Tibial nerve (tissue), 4 donors: ENCODE data around the gene SCFD1.

Source experiments
- EP300 ChIP-seq, 2 donors: sonication (generic); formaldehyde crosslinking; IDR thresholded peaks; one replicate each; pipeline ENCODE4 v1.6.1; 2017; ENCODE audit warnings: antibody characterized with exemption in 2 of 2, mild to moderate bottlenecking in 1 of 2
- POLR2A ChIP-seq, 2 donors: fragments of 450-650 bp; IDR thresholded peaks; one replicate each; pipeline ENCODE4 v1.6.1; 2017; ENCODE audit warnings: antibody characterized with exemption in 2 of 2, mild to moderate bottlenecking in 2 of 2, moderate library complexity in 2 of 2
- TF ChIP-seq, protein P1 (sequence below), 5 experiments: fragments of 200-600 bp in 3 of 5; fragments of 450-650 bp in 2 of 5; sonication (generic) in 3 of 5; IDR thresholded peaks; one replicate each; pipeline ENCODE4 v1.5.1; 2016 to 2019; ENCODE audit warnings: antibody characterized with exemption in 5 of 5, mild to moderate bottlenecking in 3 of 5, moderate library complexity in 2 of 5

DNA sequence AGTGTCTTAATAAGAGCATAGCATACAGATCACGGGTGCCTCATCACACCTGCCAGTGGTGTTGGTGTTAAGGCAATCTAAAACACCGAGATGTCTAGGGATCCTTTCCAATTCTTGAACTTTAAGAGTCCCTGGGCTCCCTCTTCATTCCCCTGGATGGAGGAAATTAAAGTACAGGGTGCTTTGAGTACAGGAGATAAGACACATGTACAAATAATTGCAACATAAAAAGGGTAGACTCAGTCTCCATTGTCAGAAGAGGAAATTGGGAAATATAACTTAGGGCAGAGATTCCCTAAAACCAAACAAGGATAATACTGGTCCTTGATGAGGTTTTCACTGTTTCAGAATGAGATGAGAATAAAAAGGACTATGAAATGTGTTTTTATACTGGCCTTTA is 34.9 kb downstream of the SCFD1 start:
- TF ChIP-seq, protein P1, sequence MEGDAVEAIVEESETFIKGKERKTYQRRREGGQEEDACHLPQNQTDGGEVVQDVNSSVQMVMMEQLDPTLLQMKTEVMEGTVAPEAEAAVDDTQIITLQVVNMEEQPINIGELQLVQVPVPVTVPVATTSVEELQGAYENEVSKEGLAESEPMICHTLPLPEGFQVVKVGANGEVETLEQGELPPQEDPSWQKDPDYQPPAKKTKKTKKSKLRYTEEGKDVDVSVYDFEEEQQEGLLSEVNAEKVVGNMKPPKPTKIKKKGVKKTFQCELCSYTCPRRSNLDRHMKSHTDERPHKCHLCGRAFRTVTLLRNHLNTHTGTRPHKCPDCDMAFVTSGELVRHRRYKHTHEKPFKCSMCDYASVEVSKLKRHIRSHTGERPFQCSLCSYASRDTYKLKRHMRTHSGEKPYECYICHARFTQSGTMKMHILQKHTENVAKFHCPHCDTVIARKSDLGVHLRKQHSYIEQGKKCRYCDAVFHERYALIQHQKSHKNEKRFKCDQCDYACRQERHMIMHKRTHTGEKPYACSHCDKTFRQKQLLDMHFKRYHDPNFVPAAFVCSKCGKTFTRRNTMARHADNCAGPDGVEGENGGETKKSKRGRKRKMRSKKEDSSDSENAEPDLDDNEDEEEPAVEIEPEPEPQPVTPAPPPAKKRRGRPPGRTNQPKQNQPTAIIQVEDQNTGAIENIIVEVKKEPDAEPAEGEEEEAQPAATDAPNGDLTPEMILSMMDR (IDR thresholded peaks at IDR 0.05): no peak
- TF ChIP-seq EP300 (IDR thresholded peaks at IDR 0.05) (no peak), POLR2A (IDR thresholded peaks at IDR 0.05) (no peak)
